IMR-90 (cell line): ENCODE results near the gene ATP9B. TPM values are rescaled to one million over a fixed set of nuclear protein-coding genes. Genes with fewer than 3 reads are reported as not detected.

Experiments
- ATAC-seq: fragments of 200-7000 bp; cut with Tn5 transposase; 2 replicates; pipeline ENCODE4 v1.9.1; 2020; ENCODE audit warnings: low read depth, mild to moderate bottlenecking, moderate library complexity
- BruUV-seq: library from RNA; stranded (reverse); fragments of 400-500 nt; replicated peaks from 2 replicates; lab custom pipeline; 2021; lab: Mats Ljungman, UMichigan
- CTCF ChIA-PET: fragments of 300-600 bp; formaldehyde crosslinking; extraction: SDS; loops from one replicate; lab custom pipeline; 2021; ENCODE audit warnings: antibody characterized with exemption; lab: Yijun Ruan, JAX
- POLR2A ChIA-PET: fragments of 300-600 bp; sonication (Branson Sonifier 250); formaldehyde crosslinking; loops from one replicate; lab custom pipeline; 2022; ENCODE audit warnings: antibody characterized with exemption; ENCODE audit not compliant: unreplicated experiment; lab: Charles Lee
- DNase-seq: peaks from one replicate; pipeline ENCODE4 v3.0.0; 2013
- H2AFZ ChIP-seq: replicated peaks from 2 replicates; pipeline ENCODE3; 2013; ENCODE audit warnings: low read length, mild to moderate bottlenecking; ENCODE audit not compliant: poor library complexity
- H2AK5ac ChIP-seq: 2 replicates; pipeline ENCODE4 v1.6.1; 2013; ENCODE audit warnings: low read depth, low read length, inconsistent platforms
- H2AK9ac ChIP-seq: replicated peaks from 2 replicates; pipeline ENCODE3; 2013; ENCODE audit warnings: mild to moderate bottlenecking, low read depth, low read length, moderate library complexity; ENCODE audit not compliant: poor library complexity
- H2BK120ac ChIP-seq: 2 replicates; pipeline ENCODE4 v1.6.1; 2013; ENCODE audit warnings: low read depth, low read length, inconsistent platforms
- H2BK15ac ChIP-seq: 3 replicates; pipeline ENCODE4 v1.6.1; 2013; ENCODE audit warnings: low read depth, low read length, inconsistent platforms
- H2BK20ac ChIP-seq: 2 replicates; pipeline ENCODE4 v1.6.1; 2013; ENCODE audit warnings: low read depth, mild to moderate bottlenecking, inconsistent platforms, low read length, moderate library complexity
- H2BK5ac ChIP-seq: 2 replicates; pipeline ENCODE4 v1.6.1; 2013; ENCODE audit warnings: mild to moderate bottlenecking, low read depth, low read length, inconsistent platforms; ENCODE audit not compliant: poor library complexity, severe bottlenecking
- H3K14ac ChIP-seq: replicated peaks from 2 replicates; pipeline ENCODE4 v1.6.1; 2013; ENCODE audit warnings: low read depth, low read length, inconsistent platforms
- H3K18ac ChIP-seq: 2 replicates; pipeline ENCODE4 v1.6.1; 2013; ENCODE audit warnings: low read depth, low read length, control low read depth
- H3K23ac ChIP-seq: 2 replicates; pipeline ENCODE4 v1.6.1; 2013; ENCODE audit warnings: low read depth, low read length, inconsistent platforms
- H3K27ac ChIP-seq: 2 replicates; pipeline ENCODE4 v1.5.1; 2013; ENCODE audit warnings: mild to moderate bottlenecking, control low read depth, low read length; ENCODE audit not compliant: insufficient read depth
- H3K27me3 ChIP-seq: 2 replicates; pipeline ENCODE4 v1.6.1; 2013; ENCODE audit warnings: low read length; ENCODE audit not compliant: control insufficient read depth, insufficient read depth
- H3K36me3 ChIP-seq: 2 replicates; pipeline ENCODE4 v1.6.1; 2013; ENCODE audit warnings: low read length, mixed read lengths; ENCODE audit not compliant: control insufficient read depth, insufficient read depth
- H3K4ac ChIP-seq: 2 replicates; pipeline ENCODE4 v1.6.1; 2013; ENCODE audit warnings: low read depth, low read length, inconsistent platforms
- H3K4me1 ChIP-seq: 2 replicates; pipeline ENCODE4 v1.6.1; 2013; ENCODE audit warnings: low read length, mixed read lengths; ENCODE audit not compliant: control insufficient read depth, insufficient read depth
- H3K4me2 ChIP-seq: 2 replicates; pipeline ENCODE4 v1.6.1; 2013; ENCODE audit warnings: low read depth, mild to moderate bottlenecking, control low read depth, low read length, moderate library complexity
- H3K4me3 ChIP-seq: 2 replicates; pipeline ENCODE4 v1.5.1; 2013; ENCODE audit warnings: low read depth, mild to moderate bottlenecking, control low read depth, low read length, moderate library complexity; ENCODE audit not compliant: insufficient read depth
- H3K56ac ChIP-seq: 2 replicates; pipeline ENCODE4 v1.6.1; 2013; ENCODE audit warnings: low read length, inconsistent platforms; ENCODE audit not compliant: insufficient read depth; ENCODE audit errors: extremely low read depth
- H3K79me1 ChIP-seq, 2 experiments: 2 replicates each; pipeline ENCODE4 v1.6.1; 2013; ENCODE audit warnings: low read length in 2 of 2, inconsistent platforms in 1 of 2, low read depth in 1 of 2
- H3K9ac ChIP-seq: 2 replicates; pipeline ENCODE4 v1.6.1; 2013; ENCODE audit warnings: low read depth, low read length, control low read depth
- H3K9me1 ChIP-seq: 2 replicates; pipeline ENCODE4 v1.6.1; 2013; ENCODE audit warnings: low read length, inconsistent platforms; ENCODE audit not compliant: insufficient read depth
- H3K9me3 ChIP-seq: 2 replicates; pipeline ENCODE4 v1.6.1; 2013; ENCODE audit warnings: low read length; ENCODE audit not compliant: control insufficient read depth, insufficient read depth
- H4K20me1 ChIP-seq: 2 replicates; pipeline ENCODE4 v1.6.1; 2013; ENCODE audit warnings: low read length, inconsistent platforms; ENCODE audit not compliant: insufficient read depth
- H4K5ac ChIP-seq: 2 replicates; pipeline ENCODE4 v1.6.1; 2013; ENCODE audit warnings: mild to moderate bottlenecking, low read depth, low read length, control low read depth
- H4K8ac ChIP-seq, 2 experiments: 2 replicates each; pipeline ENCODE4 v1.6.1; 2013; ENCODE audit warnings: low read depth in 2 of 2, low read length in 2 of 2, control low read depth in 1 of 2, inconsistent platforms in 1 of 2
- H4K91ac ChIP-seq: 2 replicates; pipeline ENCODE4 v1.6.1; 2013; ENCODE audit warnings: low read depth, low read length, inconsistent platforms; ENCODE audit not compliant: insufficient read depth
- MAFK ChIP-seq: IDR thresholded peaks from 2 replicates; pipeline ENCODE4 v1.6.1; 2012; ENCODE audit warnings: low read depth, low read length, improper control_type of control experiment
- RCOR1 ChIP-seq: IDR thresholded peaks from 2 replicates; pipeline ENCODE4 v1.6.1; 2012; ENCODE audit warnings: mild to moderate bottlenecking, low read length, improper control_type of control experiment; ENCODE audit not compliant: insufficient replicate concordance
- WGBS, 2 experiments: methylation state at CpG; one replicate each; pipeline versions ENCODE4 v1.1.5 to v1.1.7; 2013; ENCODE audit warnings: missing lambda C conversion rate in 2 of 2; ENCODE audit not compliant: insufficient read length in 1 of 2; ENCODE audit errors: extremely low coverage in 2 of 2; 5-methylcytosine and 5-hydroxymethylcytosine counted together
- dilution Hi-C: fragments of 300-500 bp; cut with HindIII; formaldehyde crosslinking; loops from one replicate; pipeline ENCODE4 v1.14.3; 2018; ENCODE audit warnings: low sequenced_read_pairs; ENCODE audit not compliant: unreplicated experiment
- in situ Hi-C: fragments of 300-500 bp; cut with MboI; formaldehyde crosslinking; loops from 3 replicates; pipeline ENCODE4 v1.14.3; 2019; ENCODE audit warnings: low sequenced_read_pairs, inconsistent platforms, mixed read lengths
- intact Hi-C: fragments of 100-400 bp; cut with micrococcal nuclease; formaldehyde crosslinking; loops from 2 replicates; pipeline ENCODE4 v1.10.0; 2022
- polyA plus RNA-seq, 3 experiments: library from polyadenylated mRNA; depleted of rRNA; stranded (reverse); fragments of >200 nt; gene quantifications; 2 replicates each; pipeline ENCODE4 v1.2.3, GENCODE V29; 2012; ENCODE audit warnings: low replicate concordance in 1 of 3
- total RNA-seq: library from RNA; depleted of rRNA; stranded (reverse); fragments of >200 nt; gene quantifications from 2 replicates; pipeline ENCODE4 v1.2.3, GENCODE V29; 2012

ATP9B gene
- total and polyA plus RNA-seq, 2 of the 4 experiments (the other 2 are of a cell fraction) = 11.0 to 11.5 TPM

GRCh38 chr18:79336556-79337142 lies 267.5 kb downstream of the ATP9B start:
- no TSS peak for BruUV-seq
- ChIA-PET POLR2A (no interaction called here), CTCF (no interaction called here)
- Histone ChIP-seq H3K9me1 (peaks cover 3% of the 10 kb centered on the region; the same call in 1 of the 2 replicates), H2BK120ac (no peak overlapping the region), H3K56ac (no peak overlapping the region), H2AK5ac (no peak overlapping the region), H4K20me1 (no peaks in the 10 kb centered on the region), H2BK5ac (no peak overlapping the region), H2BK20ac (no peak overlapping the region), H3K4me1 (no peaks in the 10 kb centered on the region), H3K79me1 (no peaks in the 10 kb centered on the region), H2BK15ac (no peak overlapping the region), H3K4ac (no peak overlapping the region), H4K5ac (no peak overlapping the region), H3K23ac (no peak overlapping the region), H3K9me3 (no peaks in the 10 kb centered on the region), H2AK9ac (no peak overlapping the region), H3K36me3 (peaks cover 17% of the 10 kb centered on the region), H3K27ac (no peak overlapping the region), H3K9ac (no peak overlapping the region), H3K4me2 (no peak overlapping the region), H3K4me3 (no peak overlapping the region), H4K91ac (no peak overlapping the region), H3K27me3 (no peaks in the 10 kb centered on the region), H2AFZ (no peak overlapping the region), H3K18ac (no peak overlapping the region), H4K8ac (no peak overlapping the region), H3K14ac (no peak overlapping the region)
- no peak for ATAC-seq
- dilution Hi-C loops (no loop called here), intact Hi-C loops (no loop called here), in situ Hi-C loops (no loop called here)
- TF ChIP-seq MAFK = no peak
- no peak for TF ChIP-seq RCOR1
- DNase-seq = no peak
- WGBS, 2 experiments = 86% methylated on average over 2 of the region's 20 CpGs; no CpG with 5 or more reads in 1 of the 2 experiments
